HEK293 (cell line): Measurements from ENCODE around the gene APLP1.

Experiments used
- CTCF ChIA-PET: fragments of 350-600 bp; formaldehyde crosslinking; extraction: SDS; loops from one replicate; lab custom pipeline; 2021; ENCODE audit warnings: antibody characterized with exemption; lab: Yijun Ruan, JAX
- POLR2A ChIA-PET: fragments of 300-600 bp; formaldehyde crosslinking; extraction: SDS; loops from one replicate; lab custom pipeline; 2020; ENCODE audit warnings: antibody characterized with exemption, inconsistent platforms; lab: Yijun Ruan, JAX
- H3K27ac ChIP-seq: fragments of 200-500 bp; sonication (Bioruptor generic); 2 replicates; pipeline ENCODE4 v1.5.1; 2014; ENCODE audit warnings: low read depth, low read length, control low read depth, inconsistent platforms; ENCODE audit errors: extremely low read depth
- H3K36me3 ChIP-seq, 2 experiments: fragments of 200-500 bp in 1 of 2; sonication (Bioruptor generic) in 1 of 2; 1 replicate in 1 of 2; 2 replicates in 1 of 2; pipeline ENCODE4 v1.5.1; 2014 to 2017; ENCODE audit warnings: inconsistent platforms in 2 of 2, low read length in 2 of 2; ENCODE audit not compliant: control insufficient read depth in 2 of 2, insufficient read depth in 1 of 2
- H3K4me1 ChIP-seq: fragments of 200-500 bp; sonication (Bioruptor generic); 2 replicates; pipeline ENCODE4 v1.5.1; 2014; ENCODE audit warnings: mild to moderate bottlenecking, low read length, inconsistent platforms; ENCODE audit not compliant: control insufficient read depth, insufficient read depth
- H3K4me3 ChIP-seq: 2 replicates; pipeline ENCODE4 v1.5.1; 2011; ENCODE audit warnings: low read depth, mild to moderate bottlenecking, control low read depth, low read length, moderate library complexity
- H3K9me3 ChIP-seq: fragments of 200-500 bp; sonication (Bioruptor generic); 2 replicates; pipeline ENCODE4 v1.5.1; 2014; ENCODE audit warnings: low read depth, low read length, inconsistent platforms; ENCODE audit not compliant: control insufficient read depth, insufficient read depth
- GLIS2 ChIP-seq: fragments of 450-650 bp; formaldehyde crosslinking; IDR thresholded peaks from 2 replicates; pipeline ENCODE4 v1.5.1; 2016; ENCODE audit warnings: missing biosample characterization, missing genetic modification characterization
- HOXC10 ChIP-seq: sonication (generic); formaldehyde crosslinking; IDR thresholded peaks from 2 replicates; pipeline ENCODE4 v1.8.1; 2023; ENCODE audit warnings: mild to moderate bottlenecking, missing genetic modification reagents
- IKZF3 ChIP-seq: fragments of 450-650 bp; IDR thresholded peaks from 2 replicates; pipeline ENCODE4 v1.5.0; 2018; ENCODE audit warnings: missing biosample characterization, mild to moderate bottlenecking, missing genetic modification characterization, moderate library complexity
- WT1 ChIP-seq: fragments of 450-650 bp; formaldehyde crosslinking; IDR thresholded peaks from 2 replicates; pipeline ENCODE4 v1.5.1; 2016; ENCODE audit warnings: missing biosample characterization, missing genetic modification characterization
- ZBTB48 ChIP-seq: fragments of 450-650 bp; formaldehyde crosslinking; IDR thresholded peaks from 2 replicates; pipeline ENCODE4 v1.5.1; 2016; ENCODE audit warnings: missing biosample characterization, missing genetic modification characterization
- ZBTB7A ChIP-seq: fragments of 450-650 bp; formaldehyde crosslinking; IDR thresholded peaks from 2 replicates; pipeline ENCODE4 v1.5.1; 2016; ENCODE audit warnings: low read depth, missing biosample characterization, missing genetic modification characterization
- ZFP69B ChIP-seq: fragments of 450-650 bp; formaldehyde crosslinking; IDR thresholded peaks from 2 replicates; pipeline ENCODE4 v1.5.1; 2016; ENCODE audit warnings: missing biosample characterization, missing genetic modification characterization
- ZNF112 ChIP-seq: fragments of 450-650 bp; formaldehyde crosslinking; IDR thresholded peaks from 2 replicates; pipeline ENCODE4 v1.5.0; 2017; ENCODE audit warnings: missing biosample characterization, missing genetic modification characterization
- ZNF19 ChIP-seq: fragments of 450-650 bp; formaldehyde crosslinking; IDR thresholded peaks from 2 replicates; pipeline ENCODE4; 2016; ENCODE audit warnings: missing biosample characterization, missing genetic modification characterization, low read depth
- ZNF223 ChIP-seq: fragments of 450-650 bp; formaldehyde crosslinking; IDR thresholded peaks from 2 replicates; pipeline ENCODE4 v1.5.1; 2016; ENCODE audit warnings: missing biosample characterization, missing genetic modification characterization
- ZNF24 ChIP-seq: fragments of 450-650 bp; formaldehyde crosslinking; IDR thresholded peaks from 2 replicates; pipeline ENCODE4 v1.5.1; 2016; ENCODE audit warnings: missing biosample characterization, missing genetic modification characterization
- ZNF274 ChIP-seq, 2 experiments: fragments of 200-500 bp in 1 of 2; fragments of 450-650 bp in 1 of 2; sonication (Bioruptor generic) in 1 of 2; formaldehyde crosslinking in 1 of 2; IDR thresholded peaks; 2 replicates each; pipeline versions ENCODE4 v1.5.1 to v1.6.1; 2014 to 2016; ENCODE audit warnings: borderline replicate concordance in 1 of 2, inconsistent platforms in 1 of 2, low read length in 1 of 2, missing biosample characterization in 1 of 2, missing genetic modification characterization in 1 of 2
- ZNF324 ChIP-seq: fragments of 450-650 bp; formaldehyde crosslinking; IDR thresholded peaks from 2 replicates; pipeline ENCODE4 v1.5.1; 2016; ENCODE audit warnings: missing biosample characterization, missing genetic modification characterization
- ZNF354C ChIP-seq: fragments of 450-650 bp; formaldehyde crosslinking; IDR thresholded peaks from 2 replicates; pipeline ENCODE4 v1.5.1; 2016; ENCODE audit warnings: missing biosample characterization, missing genetic modification characterization, low read depth, borderline replicate concordance
- ZNF362 ChIP-seq: fragments of 450-650 bp; formaldehyde crosslinking; IDR thresholded peaks from 2 replicates; pipeline ENCODE4 v1.5.1; 2016; ENCODE audit warnings: missing biosample characterization, missing genetic modification characterization
- ZNF639 ChIP-seq: fragments of 450-650 bp; formaldehyde crosslinking; IDR thresholded peaks from 2 replicates; pipeline ENCODE4 v1.5.1; 2016; ENCODE audit warnings: missing biosample characterization, missing genetic modification characterization
- ZNF677 ChIP-seq: fragments of 450-650 bp; IDR thresholded peaks from 2 replicates; pipeline ENCODE4 v1.5.0; 2018; ENCODE audit warnings: missing biosample characterization, mild to moderate bottlenecking, missing genetic modification characterization, moderate library complexity
- ZSCAN23 ChIP-seq: fragments of 450-650 bp; formaldehyde crosslinking; IDR thresholded peaks from 2 replicates; pipeline ENCODE4 v1.5.1; 2016; ENCODE audit warnings: missing biosample characterization, missing genetic modification characterization
- TF ChIP-seq, protein P1 (sequence below): fragments of 450-650 bp; formaldehyde crosslinking; IDR thresholded peaks from 2 replicates; pipeline ENCODE4 v1.5.1; 2016; ENCODE audit warnings: missing biosample characterization, missing genetic modification characterization
- TF ChIP-seq, protein P2 (sequence below): fragments of 450-650 bp; formaldehyde crosslinking; IDR thresholded peaks from 2 replicates; pipeline ENCODE4 v1.5.1; 2017; ENCODE audit warnings: missing biosample characterization, missing genetic modification characterization

Gene APLP1

GRCh38 chr19:35847911-35848310, 20.5 kb upstream of the APLP1 start:
- Histone ChIP-seq H3K27ac (no peak overlapping the region), H3K4me3 (no peak overlapping the region), H3K4me1 (peaks cover 19% of the 10 kb centered on the region), H3K36me3 (no peaks in the 10 kb centered on the region)
- TF ChIP-seq IKZF3 (peak; percentile 3; the same call in 1 of the 2 replicates), ZNF112 (tag by site-specific recombination) (no peak)
- TF ChIP-seq, all 188 proteins: peak for 1
- H3K9me3 ChIP-seq = no peaks in the 10 kb centered on the region
- POLR2A ChIA-PET = no interaction called here
- CTCF ChIA-PET = no interaction called here

DNA sequence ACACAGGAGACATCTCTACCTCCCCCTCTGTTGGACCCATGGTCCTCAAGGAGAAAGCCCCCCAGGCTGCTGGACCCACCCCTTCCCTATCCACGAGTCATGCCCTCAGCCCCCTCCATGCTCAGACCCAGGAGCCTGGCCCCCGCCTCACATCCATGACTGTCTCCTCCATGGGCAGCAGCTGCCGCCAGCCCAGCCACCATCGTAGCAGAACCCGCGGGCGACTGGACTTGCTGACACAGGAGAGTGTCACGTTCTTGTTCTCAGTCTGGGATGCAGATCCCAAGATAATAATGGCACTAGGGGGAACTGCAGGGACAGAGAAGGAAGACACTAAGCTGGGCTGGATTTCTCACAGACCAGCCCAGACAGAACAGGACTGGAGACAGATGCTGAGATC, 19.9 kb upstream of the APLP1 start:
- no peak for TF ChIP-seq HOXC10
- peaks cover 19% of the 10 kb centered on the region for H3K4me1 ChIP-seq
- no peak overlapping the region for H3K4me3 ChIP-seq
- H3K9me3 ChIP-seq = no peaks in the 10 kb centered on the region
- ChIA-PET POLR2A (no interaction called here), CTCF (interaction anchor here (0.6 to 1.6 kb wide), 3 partner anchors 29 to 47 kb away, joined by 3 to 10 read pairs (median 3); no protein-coding TSS in a partner anchor)
- H3K36me3 ChIP-seq = no peaks in the 10 kb centered on the region
- no peak overlapping the region for H3K27ac ChIP-seq

GRCh38 chr19:35848919-35849505, 19.4 kb upstream of the APLP1 start:
- H3K36me3 ChIP-seq = no peaks in the 10 kb centered on the region
- TF ChIP-seq GLIS2 (tag by site-specific recombination) (peak; percentile 45; the same call in 1 of the 2 replicates), ZNF274 (IDR thresholded peaks at IDR 0.05; ENCODE audit: low read length) (no peak), ZNF274 (tag by site-specific recombination; IDR thresholded peaks at IDR 0.05; ENCODE audit: borderline replicate concordance) (no peak)
- POLR2A ChIA-PET = no interaction called here
- no peak overlapping the region for H3K4me3 ChIP-seq
- no peaks in the 10 kb centered on the region for H3K9me3 ChIP-seq
- no peak overlapping the region for H3K27ac ChIP-seq
- CTCF ChIA-PET = interaction anchor here (1.0 to 2.3 kb wide), 3 partner anchors 30 to 33 kb away, joined by 3 to 10 read pairs (median 6); no protein-coding TSS in a partner anchor
- H3K4me1 ChIP-seq = peaks cover 18% of the 10 kb centered on the region

GRCh38 chr19:35851213-35852028, 17.0 kb upstream of the APLP1 start:
- H3K4me3 ChIP-seq = no peak overlapping the region
- CTCF ChIA-PET = interaction anchor here (0.6 to 2.3 kb wide), 9 partner anchors 10 to 241 kb away, joined by 3 to 8 read pairs (median 3); no protein-coding TSS in a partner anchor
- TF ChIP-seq ZFP69B (tag by site-specific recombination) (no peak), ZNF223 (tag by site-specific recombination) (no peak), ZBTB7A (tag by site-specific recombination) (no peak), ZNF639 (tag by site-specific recombination) (no peak), ZNF677 (tag by site-specific recombination) (no peak), WT1 (tag by site-specific recombination) (no peak), ZNF324 (no peak), ZSCAN23 (tag by site-specific recombination) (0 out of 2 replicates have a peak, but pooled peaks have one; percentile 18), ZNF24 (no peak), ZNF362 (tag by site-specific recombination) (no peak), ZNF19 (no peak), ZBTB48 (tag by site-specific recombination) (peak; percentile 89), ZNF354C (tag by site-specific recombination) (no peak)
- TF ChIP-seq, protein P1, sequence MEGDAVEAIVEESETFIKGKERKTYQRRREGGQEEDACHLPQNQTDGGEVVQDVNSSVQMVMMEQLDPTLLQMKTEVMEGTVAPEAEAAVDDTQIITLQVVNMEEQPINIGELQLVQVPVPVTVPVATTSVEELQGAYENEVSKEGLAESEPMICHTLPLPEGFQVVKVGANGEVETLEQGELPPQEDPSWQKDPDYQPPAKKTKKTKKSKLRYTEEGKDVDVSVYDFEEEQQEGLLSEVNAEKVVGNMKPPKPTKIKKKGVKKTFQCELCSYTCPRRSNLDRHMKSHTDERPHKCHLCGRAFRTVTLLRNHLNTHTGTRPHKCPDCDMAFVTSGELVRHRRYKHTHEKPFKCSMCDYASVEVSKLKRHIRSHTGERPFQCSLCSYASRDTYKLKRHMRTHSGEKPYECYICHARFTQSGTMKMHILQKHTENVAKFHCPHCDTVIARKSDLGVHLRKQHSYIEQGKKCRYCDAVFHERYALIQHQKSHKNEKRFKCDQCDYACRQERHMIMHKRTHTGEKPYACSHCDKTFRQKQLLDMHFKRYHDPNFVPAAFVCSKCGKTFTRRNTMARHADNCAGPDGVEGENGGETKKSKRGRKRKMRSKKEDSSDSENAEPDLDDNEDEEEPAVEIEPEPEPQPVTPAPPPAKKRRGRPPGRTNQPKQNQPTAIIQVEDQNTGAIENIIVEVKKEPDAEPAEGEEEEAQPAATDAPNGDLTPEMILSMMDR (tag by site-specific recombination) = peak; percentile 67
- TF ChIP-seq, protein P2, sequence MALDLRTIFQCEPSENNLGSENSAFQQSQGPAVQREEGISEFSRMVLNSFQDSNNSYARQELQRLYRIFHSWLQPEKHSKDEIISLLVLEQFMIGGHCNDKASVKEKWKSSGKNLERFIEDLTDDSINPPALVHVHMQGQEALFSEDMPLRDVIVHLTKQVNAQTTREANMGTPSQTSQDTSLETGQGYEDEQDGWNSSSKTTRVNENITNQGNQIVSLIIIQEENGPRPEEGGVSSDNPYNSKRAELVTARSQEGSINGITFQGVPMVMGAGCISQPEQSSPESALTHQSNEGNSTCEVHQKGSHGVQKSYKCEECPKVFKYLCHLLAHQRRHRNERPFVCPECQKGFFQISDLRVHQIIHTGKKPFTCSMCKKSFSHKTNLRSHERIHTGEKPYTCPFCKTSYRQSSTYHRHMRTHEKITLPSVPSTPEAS (tag by site-specific recombination) = no peak

More at GRCh38 chr19:35851213-35852028, 17.0 kb upstream of the APLP1 start:
- no peaks in the 10 kb centered on the region for H3K36me3 ChIP-seq
- POLR2A ChIA-PET = interaction anchor here (0.6 to 1.6 kb wide), 3 partner anchors 18 to 197 kb away, joined by 3 to 4 read pairs (median 3); partner anchors contain the start of gene ALKBH6
- H3K4me1 ChIP-seq = peaks cover under 1% of the 10 kb centered on the region; the same call in 1 of the 2 replicates
- no peak overlapping the region for H3K27ac ChIP-seq
- no peaks in the 10 kb centered on the region for H3K9me3 ChIP-seq
